CD14-positive monocyte (primary cell): ENCODE data around the gene SUCLG2. TPM values are rescaled to one million over a fixed set of nuclear protein-coding genes. Genes with fewer than 3 reads are reported as not detected.

Source experiments
- DNase-seq, 3 donors: peaks; one replicate each; pipeline ENCODE4 v3.0.0-alpha.2; 2011 to 2022
- H2AFZ ChIP-seq: 2 replicates; pipeline ENCODE4 v1.6.0; 2012; ENCODE audit warnings: mild to moderate bottlenecking, low read depth, low read length, inconsistent platforms; ENCODE audit not compliant: insufficient read depth, poor library complexity, severe bottlenecking
- H3K27ac ChIP-seq, 2 donors: 1 replicate in 1 of 2; 2 replicates in 1 of 2; pipeline ENCODE4 v1.5.1; 2012 to 2013; ENCODE audit warnings: low read length in 2 of 2, control low read depth in 1 of 2, inconsistent platforms in 1 of 2, low read depth in 1 of 2, mild to moderate bottlenecking in 1 of 2
- H3K27me3 ChIP-seq, 2 donors: one replicate each; pipeline versions ENCODE4 v1.6.0 to v1.6.1; 2011 to 2013; ENCODE audit warnings: low read length in 2 of 2; ENCODE audit not compliant: control insufficient read depth in 2 of 2, insufficient read depth in 2 of 2
- H3K36me3 ChIP-seq, 2 donors: replicated peaks in 1 of 2; 1 replicate in 1 of 2; 2 replicates in 1 of 2; pipeline versions ENCODE4 v1.5.1 to v1.6.1; 2012 to 2013; ENCODE audit warnings: low read length in 2 of 2, control low read depth in 1 of 2, inconsistent platforms in 1 of 2, mild to moderate bottlenecking in 1 of 2; ENCODE audit not compliant: insufficient read depth in 2 of 2, control insufficient read depth in 1 of 2
- H3K4me1 ChIP-seq, 2 donors: 1 replicate in 1 of 2; 2 replicates in 1 of 2; pipeline versions ENCODE4 v1.5.1 to v1.6.1; 2012 to 2013; ENCODE audit warnings: low read length in 2 of 2, control low read depth in 1 of 2, inconsistent platforms in 1 of 2, mild to moderate bottlenecking in 1 of 2, moderate library complexity in 1 of 2; ENCODE audit not compliant: insufficient read depth in 2 of 2, control insufficient read depth in 1 of 2
- H3K4me2 ChIP-seq: replicated peaks from 2 replicates; pipeline ENCODE3; 2012; ENCODE audit warnings: low read length, moderate library complexity, mild to moderate bottlenecking; ENCODE audit not compliant: poor library complexity, severe bottlenecking; ENCODE audit errors: extremely low read depth
- H3K4me3 ChIP-seq, 3 experiments: fragments of 200-600 bp in 1 of 3; sonication (generic) in 1 of 3; replicated peaks in 1 of 3; 1 replicate in 2 of 3; 2 replicates in 1 of 3; pipeline ENCODE4 v1.5.1; 2011 to 2013; ENCODE audit warnings: low read length in 3 of 3, mild to moderate bottlenecking in 3 of 3, control low read depth in 2 of 3, low read depth in 2 of 3, inconsistent platforms in 1 of 3, moderate library complexity in 1 of 3
- H3K79me2 ChIP-seq: 2 replicates; pipeline ENCODE4 v1.6.0; 2012; ENCODE audit warnings: mild to moderate bottlenecking, control low read depth, inconsistent platforms, low read length, moderate library complexity; ENCODE audit not compliant: insufficient read depth
- H3K9ac ChIP-seq: 2 replicates; pipeline ENCODE4 v1.6.0; 2017; ENCODE audit warnings: low read length, mild to moderate bottlenecking; ENCODE audit not compliant: insufficient read depth, poor library complexity, severe bottlenecking
- H3K9me3 ChIP-seq, 2 donors: replicated peaks in 1 of 2; 1 replicate in 1 of 2; 2 replicates in 1 of 2; pipeline versions ENCODE4 v1.5.1 to v1.6.1; 2012 to 2013; ENCODE audit warnings: low read length in 2 of 2, control low read depth in 1 of 2; ENCODE audit not compliant: control insufficient read depth in 1 of 2, insufficient read depth in 1 of 2
- H4K20me1 ChIP-seq: 2 replicates; pipeline ENCODE4 v1.6.0; 2012; ENCODE audit warnings: mild to moderate bottlenecking, low read length, control low read depth, moderate library complexity; ENCODE audit not compliant: insufficient read depth
- H3K27ac Mint-ChIP-seq, 7 donors: one replicate each; pipeline ENCODE4 v1.8.0; 2020; ENCODE audit warnings: mild to moderate bottlenecking in 7 of 7, mixed read lengths in 7 of 7, moderate library complexity in 6 of 7, inconsistent platforms in 2 of 7
- H3K27me3 Mint-ChIP-seq, 3 donors: one replicate each; pipeline ENCODE4 v1.8.0; 2021 to 2022; ENCODE audit warnings: low read depth in 3 of 3, mild to moderate bottlenecking in 3 of 3, mixed read lengths in 3 of 3, moderate library complexity in 3 of 3, inconsistent platforms in 1 of 3
- H3K36me3 Mint-ChIP-seq, 2 donors: one replicate each; pipeline ENCODE4 v1.8.0; 2020; ENCODE audit warnings: mixed read lengths in 2 of 2, inconsistent platforms in 1 of 2, mild to moderate bottlenecking in 1 of 2
- H3K4me1 Mint-ChIP-seq: one replicate; pipeline ENCODE4 v1.8.0; 2020; ENCODE audit warnings: mild to moderate bottlenecking, mixed read lengths
- H3K4me3 Mint-ChIP-seq, 2 donors: one replicate each; pipeline ENCODE4 v1.8.0; 2020; ENCODE audit warnings: mild to moderate bottlenecking in 2 of 2, mixed read lengths in 2 of 2, moderate library complexity in 1 of 2
- H3K9me3 Mint-ChIP-seq, 7 donors: one replicate each; pipeline ENCODE4 v1.8.0; 2020 to 2022; ENCODE audit warnings: mixed read lengths in 7 of 7, mild to moderate bottlenecking in 6 of 7, moderate library complexity in 6 of 7, inconsistent platforms in 2 of 7
- CTCF ChIP-seq: fragments of 200-600 bp; IDR thresholded peaks from one replicate; pipeline ENCODE4 v1.8.0; 2022; ENCODE audit warnings: antibody characterized with exemption, mild to moderate bottlenecking
- WGBS: methylation state at CpG from one replicate; pipeline ENCODE4 v1.1.5; 2013; ENCODE audit warnings: missing lambda C conversion rate; ENCODE audit not compliant: insufficient coverage; 5-methylcytosine and 5-hydroxymethylcytosine counted together
- intact Hi-C, 2 donors: fragments of 100-400 bp; cut with micrococcal nuclease; formaldehyde crosslinking; loops; one replicate each; pipeline versions ENCODE4 v1.15.0 to v1.15.1; 2023
- polyA plus RNA-seq, 3 donors: library from polyadenylated mRNA; depleted of rRNA in 1 of 3; unstranded in 2 of 3; stranded (reverse) in 1 of 3; fragments of 300-500 nt in 2 of 3; fragments of >200 nt in 1 of 3; fragmentation: Illumina TruSeq in 2 of 3; gene quantifications; 1 replicate in 2 of 3; 2 replicates in 1 of 3; pipeline ENCODE4 v1.2.3, GENCODE V29; 2012 to 2021

SUCLG2 gene
- polyA plus RNA-seq, 3 donors, result 10.8 to 37.5 (median 32.9) TPM

- intact Hi-C loops, result no loop called here
- Histone ChIP-seq H3K4me2 (no peak overlapping the region), H3K27ac (no peak overlapping the region), H3K36me3 (no peaks in the 10 kb centered on the region), H3K4me3 (no peak overlapping the region), H3K79me2 (no peaks in the 10 kb centered on the region), H3K27me3 (no peaks in the 10 kb centered on the region), H3K9ac (no peak overlapping the region), H2AFZ (no peak overlapping the region), H3K4me1 (no peaks in the 10 kb centered on the region), H3K9me3 (no peaks in the 10 kb centered on the region), H4K20me1 (no peaks in the 10 kb centered on the region)
- no peaks in the 10 kb centered on the region for H3K4me1 Mint-ChIP-seq
- no peak for DNase-seq
- H3K27ac Mint-ChIP-seq, result no peak overlapping the region
- H3K36me3 Mint-ChIP-seq, result peaks cover 9 to 27% of the 10 kb centered on the region in 2 donors
- peaks cover 0 to 2% (median 2%) of the 10 kb centered on the region in 3 donors for H3K27me3 Mint-ChIP-seq
- H3K9me3 Mint-ChIP-seq, result peaks cover 0 to 5% (median 2%) of the 10 kb centered on the region in 7 donors
- TF ChIP-seq CTCF, result no peak
- H3K4me3 Mint-ChIP-seq, result no peak overlapping the region
- no CpG with 5 or more reads among the region's 6 CpGs for WGBS
These were observed 73.9 kb downstream of the SUCLG2 start for GRCh38 chr3:67580430-67581000.

- Histone ChIP-seq H3K36me3 (no peaks in the 10 kb centered on the region), H3K4me1 (no peaks in the 10 kb centered on the region), H3K79me2 (no peaks in the 10 kb centered on the region), H3K9ac (no peak overlapping the region), H2AFZ (no peak overlapping the region), H3K4me3 (no peak overlapping the region), H3K27ac (no peak overlapping the region), H3K27me3 (no peaks in the 10 kb centered on the region), H3K4me2 (no peak overlapping the region), H3K9me3 (peaks cover 0 to 2% of the 10 kb centered on the region in 2 donors), H4K20me1 (no peaks in the 10 kb centered on the region)
- Mint-ChIP-seq H3K9me3 (peaks cover 0 to 7% (median 3%) of the 10 kb centered on the region in 7 donors), H3K27ac (no peak overlapping the region), H3K36me3 (peaks cover 11 to 25% of the 10 kb centered on the region in 2 donors), H3K27me3 (peaks cover 0 to 2% (median 2%) of the 10 kb centered on the region in 3 donors), H3K4me1 (no peaks in the 10 kb centered on the region), H3K4me3 (no peak overlapping the region)
- 96% methylated on average over 4 of the region's 5 CpGs for WGBS
- TF ChIP-seq CTCF, result no peak
- intact Hi-C loops, result no loop called here
- no peak for DNase-seq
These were observed 76.0 kb downstream of the SUCLG2 start for GRCh38 chr3:67578416-67578815.
